HFFc6 (cell line): Measurements from ENCODE around the gene ZNF680. TPM values are rescaled to one million over a fixed set of nuclear protein-coding genes. Genes with fewer than 3 reads are reported as not detected.
A peak's percentile ranks its signal among the peaks of the same experiment; 100 is the strongest.
"Not testable (repeated sequence)": the region's sequence is repeated elsewhere in the genome, so short reads cannot be mapped to it uniquely, and the experiment has no call there.

Experiments used
- DNase-seq: peaks from one replicate; pipeline ENCODE4 v3.0.0-alpha.2; 2018
- H3K27ac Mint-ChIP-seq: 2 replicates; pipeline ENCODE4 v1.8.0; 2020; ENCODE audit warnings: mild to moderate bottlenecking, mixed read lengths
- H3K27me3 Mint-ChIP-seq: 2 replicates; pipeline ENCODE4 v1.8.0; 2021; ENCODE audit warnings: mild to moderate bottlenecking, moderate library complexity, mixed read lengths; ENCODE audit not compliant: insufficient read depth
- H3K36me3 Mint-ChIP-seq: 2 replicates; pipeline ENCODE4 v1.8.0; 2021; ENCODE audit warnings: low read depth, mixed read lengths
- H3K4me1 Mint-ChIP-seq: 2 replicates; pipeline ENCODE4 v1.8.0; 2020; ENCODE audit warnings: low read depth, mixed read lengths
- H3K4me3 Mint-ChIP-seq: 2 replicates; pipeline ENCODE4 v1.8.0; 2020; ENCODE audit warnings: mild to moderate bottlenecking, moderate library complexity, mixed read lengths
- H3K9me3 Mint-ChIP-seq: 2 replicates; pipeline ENCODE4 v1.8.0; 2020; ENCODE audit warnings: mild to moderate bottlenecking, mixed read lengths
- total RNA-seq, 6 experiments: library from RNA; stranded (reverse); fragmentation: NEBNext Ultra II Directional; extraction: Animal tissue kit (Norgen Biotek cat#: 25700); gene quantifications; 2 replicates in 1 of 6; 3 replicates in 5 of 6; pipeline ENCODE4 v1.2.3, GENCODE V29; 2021
- TF ChIP-seq, protein P1 (sequence below): fragments of 200-600 bp; sonication (generic); IDR thresholded peaks from 2 replicates; pipeline ENCODE4 v1.5.0; 2021; ENCODE audit warnings: antibody characterized with exemption, mild to moderate bottlenecking

ZNF680 gene
- total RNA-seq, 6 experiments from 2014 or later: 3.6 to 4.7 (median 3.9) TPM

DNA sequence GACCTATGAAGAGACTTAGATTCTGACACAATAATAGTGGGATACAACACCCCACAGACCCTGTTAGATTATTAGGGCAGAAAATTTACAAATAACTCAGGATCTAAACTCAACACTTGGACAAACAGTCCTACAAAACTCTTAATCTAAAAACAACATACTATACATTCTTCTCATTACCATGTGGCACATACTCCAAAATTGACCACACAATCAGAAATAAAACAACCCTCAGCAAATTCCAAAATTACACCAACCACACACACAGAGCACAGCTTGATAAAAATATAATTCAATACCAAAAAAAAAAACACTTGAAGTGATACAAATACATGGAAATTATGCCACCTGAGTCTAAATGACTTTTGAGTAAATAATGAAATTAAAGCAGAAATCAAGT, 7.8 kb downstream of the ZNF680 start:
- Mint-ChIP-seq H3K9me3 (peaks cover 25% of the 10 kb centered on the region), H3K4me1 (peaks cover 31% of the 10 kb centered on the region; the same call in 1 of the 2 replicates)

DNA sequence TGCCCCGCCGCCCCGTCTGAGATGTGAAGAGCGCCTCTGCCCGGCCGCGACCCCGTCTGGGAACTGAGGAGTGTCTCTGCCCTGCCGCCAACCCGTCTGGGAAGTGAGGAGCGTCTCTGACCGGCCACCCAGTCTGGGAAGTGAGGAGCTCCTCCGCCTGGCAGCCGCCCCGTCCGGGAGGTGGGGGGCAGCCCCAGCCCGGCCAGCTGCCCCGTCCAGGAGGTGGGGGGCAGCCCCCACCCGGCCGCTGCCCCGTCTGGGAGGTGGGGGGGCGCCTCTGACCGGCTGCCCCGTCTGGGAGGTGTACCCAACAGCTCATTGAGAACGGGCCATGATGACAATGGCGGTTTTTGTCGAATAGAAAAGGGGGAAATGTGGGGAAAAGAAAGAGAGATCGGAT, 8.7 kb downstream of the ZNF680 start:
- Mint-ChIP-seq H3K36me3 (peaks cover 64% of the 10 kb centered on the region), H3K9me3 (peaks cover 25% of the 10 kb centered on the region), H3K4me1 (peaks cover 30% of the 10 kb centered on the region; the same call in 1 of the 2 replicates)
- DNase-seq, H3K27me3 Mint-ChIP-seq, H3K4me3 Mint-ChIP-seq, H3K27ac Mint-ChIP-seq: not testable (repeated sequence)

More for the DNA sequence above, 7.8 kb downstream of the ZNF680 start:
- H3K27ac Mint-ChIP-seq: peak overlapping the region; percentile 30; the same call in 1 of the 2 replicates
- TF ChIP-seq, protein P1, sequence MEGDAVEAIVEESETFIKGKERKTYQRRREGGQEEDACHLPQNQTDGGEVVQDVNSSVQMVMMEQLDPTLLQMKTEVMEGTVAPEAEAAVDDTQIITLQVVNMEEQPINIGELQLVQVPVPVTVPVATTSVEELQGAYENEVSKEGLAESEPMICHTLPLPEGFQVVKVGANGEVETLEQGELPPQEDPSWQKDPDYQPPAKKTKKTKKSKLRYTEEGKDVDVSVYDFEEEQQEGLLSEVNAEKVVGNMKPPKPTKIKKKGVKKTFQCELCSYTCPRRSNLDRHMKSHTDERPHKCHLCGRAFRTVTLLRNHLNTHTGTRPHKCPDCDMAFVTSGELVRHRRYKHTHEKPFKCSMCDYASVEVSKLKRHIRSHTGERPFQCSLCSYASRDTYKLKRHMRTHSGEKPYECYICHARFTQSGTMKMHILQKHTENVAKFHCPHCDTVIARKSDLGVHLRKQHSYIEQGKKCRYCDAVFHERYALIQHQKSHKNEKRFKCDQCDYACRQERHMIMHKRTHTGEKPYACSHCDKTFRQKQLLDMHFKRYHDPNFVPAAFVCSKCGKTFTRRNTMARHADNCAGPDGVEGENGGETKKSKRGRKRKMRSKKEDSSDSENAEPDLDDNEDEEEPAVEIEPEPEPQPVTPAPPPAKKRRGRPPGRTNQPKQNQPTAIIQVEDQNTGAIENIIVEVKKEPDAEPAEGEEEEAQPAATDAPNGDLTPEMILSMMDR: no peak
- DNase-seq: no peak
- H3K4me3 Mint-ChIP-seq: no peak overlapping the region
- H3K36me3 Mint-ChIP-seq: peaks cover 61% of the 10 kb centered on the region
- H3K27me3 Mint-ChIP-seq: no peaks in the 10 kb centered on the region

DNA sequence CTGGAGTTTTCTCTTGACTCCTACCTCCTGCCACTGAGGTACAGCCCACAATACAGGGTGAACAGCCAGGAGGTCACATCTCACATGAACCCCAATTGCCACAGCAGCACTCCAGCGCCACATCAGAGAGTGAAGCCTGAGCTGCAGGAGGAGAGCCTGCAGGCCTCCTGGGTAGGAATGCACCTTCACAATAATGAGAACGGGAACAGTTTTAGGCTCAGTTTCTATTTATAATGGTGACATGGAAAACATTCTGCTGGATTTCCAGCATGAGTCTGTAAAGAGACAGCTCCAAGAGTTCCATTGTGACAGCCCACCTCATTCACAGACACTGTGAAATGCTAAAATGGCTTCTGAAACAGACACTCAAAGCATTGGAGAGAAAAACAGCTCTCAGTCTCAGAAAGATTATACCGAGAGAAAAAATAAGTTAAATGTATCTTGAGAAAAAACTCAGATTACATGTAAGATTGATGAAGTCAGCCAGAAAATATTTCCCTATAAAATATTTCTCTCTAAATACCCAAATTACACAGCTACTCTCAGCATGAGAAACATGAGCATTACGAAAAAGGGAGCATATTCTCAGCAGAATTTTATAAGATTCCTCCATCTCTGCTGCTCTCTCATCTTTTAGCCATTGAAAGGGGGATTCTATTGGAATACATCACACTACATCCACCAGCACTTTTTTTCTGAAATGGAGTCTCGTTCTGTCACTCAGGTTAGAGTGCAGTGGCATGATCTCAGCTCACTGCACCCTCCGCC, 11.3 kb downstream of the ZNF680 start:
- Mint-ChIP-seq H3K27me3 (no peaks in the 10 kb centered on the region), H3K27ac (no peak overlapping the region), H3K4me3 (no peak overlapping the region), H3K4me1 (peaks cover 22% of the 10 kb centered on the region; the same call in 1 of the 2 replicates), H3K36me3 (peaks cover 48% of the 10 kb centered on the region), H3K9me3 (peaks cover 22% of the 10 kb centered on the region)
- TF ChIP-seq, protein P1: no peak
- no peak for DNase-seq

DNA sequence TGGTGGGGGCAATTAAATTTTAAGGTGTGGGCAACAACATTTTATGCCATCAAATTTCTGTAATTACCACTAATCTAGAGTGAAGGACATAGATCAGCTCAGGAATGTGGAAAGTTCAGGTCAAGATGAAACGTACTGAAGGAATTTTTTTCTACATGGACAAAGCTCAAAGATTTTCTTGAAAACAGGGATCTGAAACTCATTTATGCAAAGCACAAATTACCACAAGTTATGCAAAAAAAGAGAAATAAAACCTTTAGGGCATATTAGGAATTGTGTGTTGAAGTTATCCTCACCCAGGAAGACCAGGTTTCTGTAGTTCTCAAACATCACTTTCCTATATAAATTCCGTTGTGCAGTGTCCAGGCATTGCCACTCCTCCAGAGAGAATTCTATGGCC, 18.9 kb downstream of the ZNF680 start:
- Mint-ChIP-seq H3K4me1 (peaks cover 23% of the 10 kb centered on the region), H3K36me3 (peaks cover 28% of the 10 kb centered on the region)

DNA sequence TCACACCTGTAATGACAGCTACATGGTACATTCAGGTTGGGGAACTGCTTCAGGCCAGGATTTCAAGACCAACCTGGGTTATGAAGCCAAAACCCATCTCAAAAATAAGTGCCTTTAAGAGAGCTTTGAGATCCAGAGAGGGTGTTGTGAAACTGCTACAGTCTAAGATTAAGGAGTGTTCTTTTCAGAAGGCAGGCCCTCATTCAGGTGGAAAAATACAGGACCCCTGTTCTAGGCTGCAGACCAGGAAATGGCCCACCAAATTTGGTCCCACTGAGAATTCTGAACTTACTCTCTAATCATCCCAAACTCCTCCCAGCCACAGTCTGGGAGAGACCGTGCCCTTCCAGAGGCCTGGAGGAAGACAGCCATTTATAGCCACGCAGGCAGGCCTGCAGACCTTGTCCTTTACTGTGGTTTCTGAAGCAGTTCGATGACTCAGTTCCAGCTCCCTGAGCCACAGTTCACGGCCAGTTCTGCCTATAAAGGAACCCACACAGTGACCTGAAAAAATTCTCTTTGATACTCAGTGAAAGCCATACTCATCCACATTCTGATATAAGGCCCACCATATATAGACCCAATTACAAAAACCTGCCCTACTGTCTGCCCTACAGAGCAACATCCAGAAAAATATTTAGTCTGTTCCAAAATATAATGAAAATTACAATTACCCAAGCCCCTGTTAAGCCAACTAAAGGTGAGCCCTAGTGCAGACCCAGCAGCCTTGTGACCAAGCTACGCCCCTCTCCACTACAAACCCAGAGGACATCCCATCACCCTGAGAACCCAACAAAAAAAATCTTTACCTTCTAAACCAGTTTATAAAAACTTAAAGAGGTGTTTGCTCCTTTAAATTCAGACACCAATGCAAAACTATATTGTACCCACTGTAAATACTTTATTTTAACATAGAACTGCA, 21.2 kb downstream of the ZNF680 start:
- Mint-ChIP-seq H3K9me3 (peaks cover 8% of the 10 kb centered on the region; the same call in 1 of the 2 replicates), H3K4me3 (peak overlapping the region; percentile 4), H3K27me3 (peaks cover 6% of the 10 kb centered on the region), H3K4me1 (peaks cover 23% of the 10 kb centered on the region), H3K36me3 (peaks cover 36% of the 10 kb centered on the region), H3K27ac (peak overlapping the region; percentile 97)
- TF ChIP-seq, protein P1: no peak
- DNase-seq: peak; percentile 80

More for the DNA sequence above, 18.9 kb downstream of the ZNF680 start:
- Mint-ChIP-seq H3K9me3 (0 out of 2 replicates have a peak, but pooled peaks cover 6% of the 10 kb centered on the region), H3K27ac (no peak overlapping the region), H3K4me3 (no peak overlapping the region), H3K27me3 (peaks cover 6% of the 10 kb centered on the region)
- no peak for DNase-seq
- TF ChIP-seq, protein P1: no peak
